ACC112 (cell line): ENCODE results near the gene ATP6V0E2.

Source experiments
- H2AFZ ChIP-seq: fragments of 200-600 bp; sonication (generic); one replicate; pipeline ENCODE4 v1.6.0; 2017; ENCODE audit warnings: antibody characterized with exemption, low read length; ENCODE audit not compliant: unreplicated experiment
- H3K27ac ChIP-seq: fragments of 200-600 bp; sonication (generic); 2 replicates; pipeline ENCODE4 v1.5.1; 2014; ENCODE audit warnings: low read depth, mild to moderate bottlenecking, antibody characterized with exemption, low read length, moderate library complexity
- H3K27me3 ChIP-seq: fragments of 200-600 bp; sonication (generic); 2 replicates; pipeline ENCODE4 v1.6.1; 2014; ENCODE audit warnings: mild to moderate bottlenecking, antibody characterized with exemption, low read length, moderate library complexity, mixed read lengths; ENCODE audit not compliant: insufficient read depth
- H3K36me3 ChIP-seq: fragments of 200-600 bp; sonication (generic); 2 replicates; pipeline ENCODE4 v1.6.1; 2016; ENCODE audit warnings: mild to moderate bottlenecking, antibody characterized with exemption, low read length, moderate library complexity, mixed read lengths; ENCODE audit not compliant: insufficient read depth
- H3K4me1 ChIP-seq: fragments of 200-600 bp; sonication (generic); one replicate; pipeline ENCODE4 v1.6.1; 2016; ENCODE audit warnings: low read length, mixed read lengths; ENCODE audit not compliant: insufficient read depth, unreplicated experiment, control insufficient read depth
- H3K4me3 ChIP-seq: fragments of 200-600 bp; sonication (generic); 2 replicates; pipeline ENCODE4 v1.5.1; 2014; ENCODE audit warnings: mild to moderate bottlenecking, low read depth, low read length
- H3K79me2 ChIP-seq: fragments of 200-600 bp; sonication (generic); one replicate; pipeline ENCODE4 v1.6.0; 2016; ENCODE audit warnings: low read length; ENCODE audit not compliant: control insufficient read depth, unreplicated experiment, insufficient read depth

The ATP6V0E2 gene

DNA sequence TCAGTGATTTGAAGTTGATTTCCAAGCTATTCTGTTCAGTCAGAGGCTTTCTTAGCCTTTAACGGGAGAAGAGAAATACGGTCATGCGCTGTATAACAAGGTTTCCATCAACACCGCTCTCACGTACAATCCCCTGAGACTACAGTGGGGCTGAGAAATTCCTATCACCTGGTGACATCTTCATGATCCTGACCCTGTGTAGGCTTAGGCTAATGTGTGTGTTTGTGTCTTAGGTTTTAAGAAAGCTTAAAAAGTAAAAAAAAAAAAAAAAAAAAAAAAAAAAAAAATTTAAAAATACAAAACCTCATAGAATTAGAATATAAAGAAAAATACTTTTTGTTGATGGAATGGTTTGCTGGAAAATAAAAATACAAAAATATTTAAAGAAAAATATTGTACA is 33.8 kb upstream of the ATP6V0E2 start:
- Histone ChIP-seq H3K27me3 (peaks cover 5% of the 10 kb centered on the region), H3K4me3 (peak overlapping the region; percentile 89; the same call in 1 of the 2 replicates), H3K4me1 (peaks cover 7% of the 10 kb centered on the region), H2AFZ (no peak overlapping the region), H3K79me2 (peaks cover 10% of the 10 kb centered on the region), H3K36me3 (no peaks in the 10 kb centered on the region), H3K27ac (no peak overlapping the region)

DNA sequence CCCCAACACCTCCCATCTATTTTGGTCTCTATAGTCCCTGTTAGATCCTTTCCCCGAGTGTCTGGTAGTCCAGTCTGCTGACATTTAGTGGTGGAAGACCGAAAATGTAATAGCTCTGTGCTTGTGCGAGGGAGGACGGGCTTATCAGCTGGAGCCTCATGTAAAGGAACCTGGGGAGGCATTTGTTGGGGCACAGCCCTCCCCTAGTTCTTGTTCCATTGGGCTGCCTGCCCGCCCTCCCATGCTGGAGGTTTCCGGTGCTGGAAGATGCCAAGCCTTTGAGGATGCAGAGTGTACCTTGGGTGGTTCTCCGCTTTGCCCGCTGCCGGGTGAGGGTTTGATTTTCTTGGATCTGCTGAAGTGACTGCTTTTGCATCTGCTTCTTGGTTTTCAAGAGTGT is 30.2 kb upstream of the ATP6V0E2 start:
- peaks cover 7% of the 10 kb centered on the region for H3K4me1 ChIP-seq
- no peak overlapping the region for H3K27ac ChIP-seq
- no peak overlapping the region for H2AFZ ChIP-seq
- H3K36me3 ChIP-seq = no peaks in the 10 kb centered on the region
- no peak overlapping the region for H3K4me3 ChIP-seq
- H3K79me2 ChIP-seq = peaks cover 10% of the 10 kb centered on the region
- no peaks in the 10 kb centered on the region for H3K27me3 ChIP-seq

DNA sequence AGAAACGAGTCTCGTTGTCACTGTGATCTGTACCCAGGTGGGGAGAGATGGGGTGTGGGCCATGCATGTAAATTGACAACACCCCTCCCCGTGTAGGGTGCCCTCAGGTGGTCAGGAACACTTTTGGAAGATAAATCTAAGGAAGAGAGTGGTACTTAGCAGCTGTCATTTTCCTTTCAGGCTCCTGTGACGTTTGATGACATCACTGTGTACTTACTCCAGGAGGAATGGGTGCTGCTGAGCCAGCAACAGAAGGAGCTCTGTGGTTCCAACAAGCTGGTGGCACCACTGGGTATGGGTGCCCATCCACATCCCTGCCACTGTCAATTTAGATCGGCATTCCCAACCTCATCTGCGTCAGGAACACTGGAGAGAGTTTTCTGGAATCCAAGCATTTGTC is 29.3 kb upstream of the ATP6V0E2 start:
- no peak overlapping the region for H3K4me3 ChIP-seq
- no peak overlapping the region for H2AFZ ChIP-seq
- no peak overlapping the region for H3K27ac ChIP-seq
- H3K27me3 ChIP-seq = no peaks in the 10 kb centered on the region
- peaks cover 4% of the 10 kb centered on the region for H3K4me1 ChIP-seq
- no peaks in the 10 kb centered on the region for H3K36me3 ChIP-seq
- H3K79me2 ChIP-seq = peaks cover 5% of the 10 kb centered on the region

DNA sequence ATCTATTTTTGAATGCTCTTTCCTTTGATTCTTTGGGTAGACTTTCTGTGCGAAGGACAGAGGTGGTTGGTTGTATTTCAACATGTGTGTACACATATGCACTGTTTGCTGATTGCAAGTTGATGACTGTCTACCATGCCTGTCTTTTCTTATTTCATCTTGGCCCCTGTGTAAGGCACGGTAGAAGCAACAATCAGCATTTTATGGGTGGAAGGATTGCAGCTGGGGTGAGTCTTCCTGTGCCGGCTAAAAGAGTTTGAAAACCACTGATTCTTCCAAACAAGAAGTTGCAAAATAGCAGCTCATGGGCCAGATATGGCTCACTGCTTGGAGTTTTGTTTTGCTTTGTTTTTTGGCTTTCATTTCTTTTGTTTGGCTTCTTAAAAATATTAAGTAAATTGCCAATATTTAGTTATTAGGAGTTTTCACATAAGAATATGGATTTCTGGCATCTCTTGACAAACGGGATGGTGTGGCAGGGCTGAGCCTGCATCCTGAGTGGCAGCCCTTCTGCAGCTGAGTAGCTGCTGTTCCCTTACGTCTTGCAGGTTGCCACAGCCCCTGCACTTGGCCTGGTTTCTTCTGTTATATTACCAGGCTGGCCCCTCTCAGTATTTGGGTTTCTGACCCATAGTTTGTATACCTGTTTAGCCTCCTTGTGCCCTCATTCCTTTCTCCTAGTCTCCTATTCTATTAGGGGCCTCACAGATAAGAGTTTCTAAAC is 28.4 kb upstream of the ATP6V0E2 start:
- no peaks in the 10 kb centered on the region for H3K79me2 ChIP-seq
- no peaks in the 10 kb centered on the region for H3K36me3 ChIP-seq
- no peaks in the 10 kb centered on the region for H3K27me3 ChIP-seq
- no peaks in the 10 kb centered on the region for H3K4me1 ChIP-seq
- H3K27ac ChIP-seq = no peak overlapping the region
- no peak overlapping the region for H2AFZ ChIP-seq
- H3K4me3 ChIP-seq = no peak overlapping the region

DNA sequence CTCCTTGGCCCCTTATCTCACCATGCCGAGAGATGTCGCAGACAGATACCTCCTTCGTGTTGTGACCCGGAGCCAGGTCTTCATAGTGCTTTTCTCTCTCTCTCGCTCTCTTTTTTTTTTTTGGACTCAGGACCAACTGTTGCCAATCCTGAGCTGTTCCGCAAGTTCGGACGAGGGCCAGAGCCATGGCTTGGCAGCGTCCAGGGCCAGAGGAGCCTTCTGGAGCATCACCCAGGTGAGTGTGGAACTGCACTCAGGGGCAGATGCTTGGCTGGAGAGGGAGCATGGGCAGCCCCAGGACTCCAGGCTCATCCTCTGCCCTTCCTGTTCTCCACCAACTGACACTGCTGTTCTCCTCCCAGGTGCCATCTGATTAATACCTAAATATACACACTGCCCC is 27.7 kb upstream of the ATP6V0E2 start:
- H2AFZ ChIP-seq = no peak overlapping the region
- no peaks in the 10 kb centered on the region for H3K4me1 ChIP-seq
- no peak overlapping the region for H3K27ac ChIP-seq
- no peak overlapping the region for H3K4me3 ChIP-seq
- no peaks in the 10 kb centered on the region for H3K36me3 ChIP-seq
- H3K27me3 ChIP-seq = no peaks in the 10 kb centered on the region
- no peaks in the 10 kb centered on the region for H3K79me2 ChIP-seq

DNA sequence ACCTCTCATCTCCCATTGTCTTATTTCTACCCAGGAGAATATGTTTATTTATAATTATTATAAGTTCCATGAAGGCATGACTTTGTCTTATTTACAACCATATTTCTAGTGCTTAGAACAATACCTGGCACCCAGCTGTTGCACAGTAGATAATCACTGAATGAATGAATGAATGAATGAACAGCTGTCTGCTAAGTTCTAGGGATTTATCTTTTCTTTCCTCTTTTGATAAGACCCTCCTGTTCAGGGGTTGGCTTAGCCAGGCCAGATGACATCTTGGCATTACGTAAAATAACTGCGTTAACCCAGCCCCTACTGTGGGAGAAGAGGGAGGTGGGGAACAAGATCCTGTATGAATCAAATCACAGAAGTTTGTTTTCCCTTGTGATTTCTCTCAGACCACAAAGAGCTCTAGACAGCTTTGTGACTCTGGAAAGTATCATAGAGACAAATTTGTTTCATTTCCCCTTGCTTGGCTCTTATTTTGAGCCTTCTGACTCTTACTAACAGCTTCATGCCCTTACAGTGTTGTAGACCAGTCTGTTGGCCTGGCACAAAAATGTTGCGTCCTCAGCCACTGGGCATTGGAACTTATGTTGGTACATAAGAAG is 27.2 kb upstream of the ATP6V0E2 start:
- Histone ChIP-seq H3K4me1 (no peaks in the 10 kb centered on the region), H3K27ac (no peak overlapping the region), H3K4me3 (no peak overlapping the region), H3K27me3 (no peaks in the 10 kb centered on the region), H3K79me2 (no peaks in the 10 kb centered on the region), H2AFZ (no peak overlapping the region), H3K36me3 (no peaks in the 10 kb centered on the region)

DNA sequence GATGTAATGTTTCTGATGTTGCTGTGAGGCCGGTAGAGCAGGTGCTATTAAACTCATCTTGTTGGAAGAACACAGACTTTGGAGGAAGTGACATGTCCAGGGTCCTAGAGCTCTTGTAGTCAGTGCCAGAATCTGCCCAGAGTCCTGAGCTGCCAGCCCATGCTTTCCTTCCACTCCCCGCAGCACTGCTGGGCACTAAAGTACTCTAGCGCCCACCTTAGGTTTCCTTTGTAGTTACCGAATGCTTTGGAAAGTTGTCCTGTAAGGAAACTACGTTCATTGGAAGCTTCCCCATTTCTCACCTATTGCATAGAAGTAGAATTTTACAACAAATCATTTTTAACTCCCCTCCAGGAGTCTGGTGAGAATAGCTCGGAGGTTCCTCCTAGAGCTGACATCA is 24.6 kb upstream of the ATP6V0E2 start:
- H3K27ac ChIP-seq = no peak overlapping the region
- no peak overlapping the region for H2AFZ ChIP-seq
- H3K27me3 ChIP-seq = no peaks in the 10 kb centered on the region
- no peaks in the 10 kb centered on the region for H3K4me1 ChIP-seq
- H3K4me3 ChIP-seq = no peak overlapping the region
- no peaks in the 10 kb centered on the region for H3K79me2 ChIP-seq
- H3K36me3 ChIP-seq = no peaks in the 10 kb centered on the region

DNA sequence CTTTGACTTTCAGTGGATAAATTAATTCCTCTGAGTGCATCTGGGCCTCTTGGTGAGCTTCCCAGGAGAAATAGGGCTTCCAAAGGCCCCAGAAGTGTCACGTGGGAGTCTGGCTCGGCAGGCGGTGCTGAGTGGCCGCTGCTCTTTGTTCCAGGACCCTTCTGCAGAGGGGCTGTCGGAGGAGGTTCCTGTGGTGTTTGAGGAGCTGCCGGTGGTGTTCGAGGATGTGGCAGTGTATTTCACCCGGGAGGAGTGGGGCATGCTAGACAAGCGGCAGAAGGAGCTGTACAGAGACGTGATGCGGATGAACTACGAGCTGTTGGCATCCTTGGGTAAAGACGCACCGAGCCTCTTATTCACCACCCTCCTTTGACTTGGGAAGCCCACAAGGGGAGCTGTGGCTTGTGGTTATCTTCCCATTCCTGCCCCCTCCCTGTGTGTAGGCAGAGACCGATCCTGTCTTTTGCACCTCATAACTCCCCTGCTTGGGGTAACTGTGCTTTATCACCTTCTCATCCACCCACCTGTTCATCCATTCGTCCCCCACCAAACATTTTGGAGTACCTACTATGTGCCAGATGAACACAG is 23.7 kb upstream of the ATP6V0E2 start:
- peaks cover 4% of the 10 kb centered on the region for H3K4me1 ChIP-seq
- no peaks in the 10 kb centered on the region for H3K27me3 ChIP-seq
- no peaks in the 10 kb centered on the region for H3K79me2 ChIP-seq
- H2AFZ ChIP-seq = no peak overlapping the region
- H3K36me3 ChIP-seq = no peaks in the 10 kb centered on the region
- no peak overlapping the region for H3K4me3 ChIP-seq
- H3K27ac ChIP-seq = no peak overlapping the region

DNA sequence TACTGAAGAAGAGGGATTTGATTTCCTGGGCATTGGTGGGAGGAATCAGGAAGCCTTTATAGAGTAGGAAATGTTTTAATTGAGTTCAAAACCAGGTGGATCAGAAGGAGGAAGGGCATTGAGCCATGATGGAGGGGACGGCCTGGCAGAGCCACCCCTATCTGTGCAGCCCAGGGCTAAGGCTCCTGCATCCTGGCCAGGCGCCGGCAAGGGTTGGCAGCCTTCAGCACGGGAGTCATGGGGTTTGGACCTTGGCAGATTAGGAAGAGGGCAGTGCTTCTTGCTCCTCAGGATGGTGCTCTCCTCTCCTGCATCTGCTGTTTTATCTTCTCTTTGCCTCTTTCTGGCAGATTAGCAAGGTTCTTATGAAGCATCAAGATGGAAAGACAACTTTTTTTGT is 23.1 kb upstream of the ATP6V0E2 start:
- no peak overlapping the region for H3K27ac ChIP-seq
- H3K27me3 ChIP-seq = no peaks in the 10 kb centered on the region
- H3K4me3 ChIP-seq = no peak overlapping the region
- no peaks in the 10 kb centered on the region for H3K36me3 ChIP-seq
- H3K79me2 ChIP-seq = no peaks in the 10 kb centered on the region
- H3K4me1 ChIP-seq = peaks cover 10% of the 10 kb centered on the region
- no peak overlapping the region for H2AFZ ChIP-seq

DNA sequence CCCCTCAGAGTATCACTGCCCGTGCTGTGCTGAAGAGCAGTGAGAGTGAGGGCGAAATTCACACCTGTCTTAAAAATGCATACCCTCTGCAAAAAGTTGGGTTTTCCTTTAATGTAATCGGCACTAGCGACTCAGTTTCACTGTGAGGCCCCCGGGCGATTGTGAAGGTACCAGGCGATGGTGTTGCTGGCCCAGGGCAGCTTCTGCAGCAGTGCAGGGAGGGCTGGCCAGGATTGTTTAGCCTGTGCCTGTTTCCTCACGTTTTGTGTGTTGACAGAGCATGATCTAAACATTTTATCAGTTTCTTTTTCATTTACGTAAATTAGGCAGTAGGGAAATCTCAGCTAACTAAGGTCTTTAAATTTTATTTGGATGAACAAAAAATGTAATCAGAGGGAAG is 22.3 kb upstream of the ATP6V0E2 start:
- Histone ChIP-seq H3K79me2 (no peaks in the 10 kb centered on the region), H3K36me3 (no peaks in the 10 kb centered on the region), H3K4me3 (no peak overlapping the region), H3K4me1 (peaks cover 12% of the 10 kb centered on the region), H3K27ac (no peak overlapping the region), H3K27me3 (no peaks in the 10 kb centered on the region), H2AFZ (no peak overlapping the region)

DNA sequence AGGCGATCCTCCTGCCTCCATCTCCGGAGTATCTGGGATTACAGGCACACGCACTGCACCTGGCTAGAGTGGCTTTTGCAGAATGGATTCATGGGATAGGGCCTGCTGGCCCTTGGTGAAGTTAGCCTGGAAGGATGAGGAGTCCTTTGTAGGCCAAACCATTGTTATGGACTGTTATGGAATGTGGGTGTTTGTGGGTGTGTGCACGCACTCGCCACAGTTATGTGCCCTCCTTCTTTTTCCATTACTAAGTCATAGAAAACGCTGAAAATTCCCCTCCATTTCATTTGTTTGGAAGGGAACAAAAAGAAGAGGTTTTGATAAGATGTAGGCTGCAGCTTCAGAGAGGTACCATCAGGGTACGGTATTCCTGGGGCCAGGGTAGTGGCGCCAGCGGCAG is 20.6 kb upstream of the ATP6V0E2 start:
- Histone ChIP-seq H3K36me3 (no peaks in the 10 kb centered on the region), H3K4me1 (peaks cover 12% of the 10 kb centered on the region), H3K4me3 (no peak overlapping the region), H3K27me3 (no peaks in the 10 kb centered on the region), H2AFZ (no peak overlapping the region), H3K27ac (no peak overlapping the region), H3K79me2 (no peaks in the 10 kb centered on the region)
